ENCODE data around the gene SEL1L3.

DNA sequence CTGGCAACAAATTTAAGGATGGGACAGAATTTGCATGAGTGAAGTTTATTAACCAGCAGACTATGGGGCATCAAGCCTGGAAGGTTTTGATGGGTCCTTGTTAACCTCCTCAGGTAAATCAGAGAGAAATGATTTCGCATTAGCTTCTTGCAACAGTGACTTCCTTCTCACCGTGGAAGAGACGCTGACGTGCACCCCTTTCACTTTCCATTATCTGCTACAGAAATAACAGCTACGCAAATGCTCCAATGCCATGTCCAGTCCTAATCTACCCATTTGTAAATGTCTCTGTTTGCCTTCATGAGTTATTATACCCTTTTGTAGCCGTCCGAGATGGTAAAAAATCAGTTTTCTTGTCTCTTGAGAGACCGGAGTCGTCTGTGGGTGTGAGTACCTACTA is 106.9 kb downstream of the SEL1L3 start:
- TF ChIP-seq, protein P1, sequence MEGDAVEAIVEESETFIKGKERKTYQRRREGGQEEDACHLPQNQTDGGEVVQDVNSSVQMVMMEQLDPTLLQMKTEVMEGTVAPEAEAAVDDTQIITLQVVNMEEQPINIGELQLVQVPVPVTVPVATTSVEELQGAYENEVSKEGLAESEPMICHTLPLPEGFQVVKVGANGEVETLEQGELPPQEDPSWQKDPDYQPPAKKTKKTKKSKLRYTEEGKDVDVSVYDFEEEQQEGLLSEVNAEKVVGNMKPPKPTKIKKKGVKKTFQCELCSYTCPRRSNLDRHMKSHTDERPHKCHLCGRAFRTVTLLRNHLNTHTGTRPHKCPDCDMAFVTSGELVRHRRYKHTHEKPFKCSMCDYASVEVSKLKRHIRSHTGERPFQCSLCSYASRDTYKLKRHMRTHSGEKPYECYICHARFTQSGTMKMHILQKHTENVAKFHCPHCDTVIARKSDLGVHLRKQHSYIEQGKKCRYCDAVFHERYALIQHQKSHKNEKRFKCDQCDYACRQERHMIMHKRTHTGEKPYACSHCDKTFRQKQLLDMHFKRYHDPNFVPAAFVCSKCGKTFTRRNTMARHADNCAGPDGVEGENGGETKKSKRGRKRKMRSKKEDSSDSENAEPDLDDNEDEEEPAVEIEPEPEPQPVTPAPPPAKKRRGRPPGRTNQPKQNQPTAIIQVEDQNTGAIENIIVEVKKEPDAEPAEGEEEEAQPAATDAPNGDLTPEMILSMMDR (conservative IDR thresholded peaks at IDR 0.05) = no peak
- no peak for TF ChIP-seq ZFX (IDR thresholded peaks at IDR 0.05)

All from C4-2B (cell line).